Hepatocyte (in vitro differentiated cells): ENCODE measurements around the gene CD300E. TPM values are rescaled to one million over a fixed set of nuclear protein-coding genes. Genes with fewer than 3 reads are reported as not detected.

Experiments used
- DNase-seq: peaks from one replicate; pipeline ENCODE4 v3.0.0-alpha.2; 2016; ENCODE audit warnings: low spot score
- H2AFZ ChIP-seq: fragments of 200-600 bp; sonication (generic); 2 replicates; pipeline ENCODE4 v1.6.0; 2016; ENCODE audit warnings: antibody characterized with exemption, mild to moderate bottlenecking
- H3K27ac ChIP-seq: fragments of 200-600 bp; sonication (generic); 2 replicates; pipeline ENCODE4 v1.5.1; 2016; ENCODE audit warnings: mild to moderate bottlenecking
- H3K27me3 ChIP-seq: fragments of 200-600 bp; sonication (generic); 2 replicates; pipeline ENCODE4 v1.6.1; 2016
- H3K36me3 ChIP-seq: fragments of 200-600 bp; sonication (generic); replicated peaks from 2 replicates; pipeline ENCODE4 v1.5.1; 2016; ENCODE audit warnings: low read depth; ENCODE audit not compliant: insufficient read depth
- H3K4me1 ChIP-seq: fragments of 200-600 bp; sonication (generic); 2 replicates; pipeline ENCODE4 v1.5.1; 2016; ENCODE audit warnings: mild to moderate bottlenecking, moderate library complexity; ENCODE audit not compliant: insufficient read depth
- H3K4me2 ChIP-seq: fragments of 200-600 bp; sonication (generic); 2 replicates; pipeline ENCODE4 v1.6.0; 2016
- H3K4me3 ChIP-seq: fragments of 200-600 bp; sonication (generic); 2 replicates; pipeline ENCODE4 v1.5.1; 2016; ENCODE audit warnings: mild to moderate bottlenecking
- H3K79me2 ChIP-seq: fragments of 200-600 bp; sonication (generic); 2 replicates; pipeline ENCODE4 v1.6.0; 2017; ENCODE audit warnings: mild to moderate bottlenecking
- H3K9me2 ChIP-seq: fragments of 200-600 bp; sonication (generic); replicated peaks from 2 replicates; pipeline ENCODE4 v1.6.0; 2017; ENCODE audit warnings: mild to moderate bottlenecking; ENCODE audit not compliant: insufficient read depth
- H3K9me3 ChIP-seq: fragments of 200-600 bp; sonication (generic); 2 replicates; pipeline ENCODE4 v1.5.1; 2016; ENCODE audit warnings: low read depth, mild to moderate bottlenecking
- H4K20me1 ChIP-seq: fragments of 200-600 bp; sonication (generic); 2 replicates; pipeline ENCODE4 v1.6.0; 2016; ENCODE audit warnings: mild to moderate bottlenecking; ENCODE audit not compliant: insufficient read depth, poor library complexity, severe bottlenecking
- EZH2 ChIP-seq: fragments of 200-600 bp; sonication (generic); IDR thresholded peaks from 2 replicates; pipeline ENCODE4 v1.6.1; 2016; ENCODE audit warnings: antibody characterized with exemption, mild to moderate bottlenecking, borderline replicate concordance
- EZH2phosphoT487 ChIP-seq: fragments of 200-600 bp; sonication (generic); IDR thresholded peaks from one replicate; pipeline ENCODE4 v1.6.1; 2018; ENCODE audit warnings: antibody characterized with exemption, mild to moderate bottlenecking, low read depth, moderate library complexity; ENCODE audit not compliant: unreplicated experiment, severe bottlenecking
- WGBS: methylation state at CpG from one replicate; pipeline ENCODE4 v1.1.6; 2016; ENCODE audit warnings: low lambda C conversion rate; ENCODE audit errors: missing lambda C conversion rate; 5-methylcytosine and 5-hydroxymethylcytosine counted together
- polyA plus RNA-seq: library from polyadenylated mRNA; unstranded; fragments of >200 nt; fragmentation: Nextera tagmentation; extraction: Ambion mirVana; gene quantifications from 2 replicates; pipeline ENCODE4 v1.2.1, GENCODE V29; 2016
- total RNA-seq: library from RNA; depleted of rRNA; stranded (reverse); fragments of >200 nt; gene quantifications from 2 replicates; pipeline ENCODE4 v1.2.3, GENCODE V29; 2014
- TF ChIP-seq, protein P1 (sequence below): fragments of 200-600 bp; sonication (generic); IDR thresholded peaks from 2 replicates; pipeline ENCODE4 v1.5.1; 2016; ENCODE audit warnings: antibody characterized with exemption, mild to moderate bottlenecking; ENCODE audit not compliant: poor library complexity

The CD300E gene
- total and polyA plus RNA-seq, 2 experiments from 2014 or later = 0.03 to 0.37 TPM

DNA sequence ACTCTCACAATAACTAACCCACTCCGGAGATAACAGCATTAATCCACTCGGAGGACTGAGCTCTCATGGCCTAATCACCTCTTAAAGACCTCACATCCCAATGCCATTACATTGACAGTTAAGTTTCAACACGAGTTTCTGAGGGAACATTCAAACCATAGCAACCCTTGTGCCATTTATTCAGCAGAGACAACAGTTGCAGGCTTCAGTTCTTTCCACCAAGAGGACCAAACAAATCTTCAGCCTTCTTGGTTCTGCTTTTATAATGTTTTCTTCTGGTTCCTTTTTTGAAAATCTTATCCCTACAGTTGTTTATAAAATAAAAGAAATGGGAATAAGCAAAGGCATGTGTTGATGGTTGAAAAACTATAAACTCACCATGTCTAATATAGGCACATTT lies 2.1 kb upstream of the CD300E start:
- WGBS = 26% methylated on average over 3 of the region's 3 CpGs
- no peak overlapping the region for H3K4me2 ChIP-seq
- TF ChIP-seq EZH2phosphoT487 = no peak
- TF ChIP-seq, protein P1, sequence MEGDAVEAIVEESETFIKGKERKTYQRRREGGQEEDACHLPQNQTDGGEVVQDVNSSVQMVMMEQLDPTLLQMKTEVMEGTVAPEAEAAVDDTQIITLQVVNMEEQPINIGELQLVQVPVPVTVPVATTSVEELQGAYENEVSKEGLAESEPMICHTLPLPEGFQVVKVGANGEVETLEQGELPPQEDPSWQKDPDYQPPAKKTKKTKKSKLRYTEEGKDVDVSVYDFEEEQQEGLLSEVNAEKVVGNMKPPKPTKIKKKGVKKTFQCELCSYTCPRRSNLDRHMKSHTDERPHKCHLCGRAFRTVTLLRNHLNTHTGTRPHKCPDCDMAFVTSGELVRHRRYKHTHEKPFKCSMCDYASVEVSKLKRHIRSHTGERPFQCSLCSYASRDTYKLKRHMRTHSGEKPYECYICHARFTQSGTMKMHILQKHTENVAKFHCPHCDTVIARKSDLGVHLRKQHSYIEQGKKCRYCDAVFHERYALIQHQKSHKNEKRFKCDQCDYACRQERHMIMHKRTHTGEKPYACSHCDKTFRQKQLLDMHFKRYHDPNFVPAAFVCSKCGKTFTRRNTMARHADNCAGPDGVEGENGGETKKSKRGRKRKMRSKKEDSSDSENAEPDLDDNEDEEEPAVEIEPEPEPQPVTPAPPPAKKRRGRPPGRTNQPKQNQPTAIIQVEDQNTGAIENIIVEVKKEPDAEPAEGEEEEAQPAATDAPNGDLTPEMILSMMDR = no peak
- TF ChIP-seq EZH2 = no peak

DNA sequence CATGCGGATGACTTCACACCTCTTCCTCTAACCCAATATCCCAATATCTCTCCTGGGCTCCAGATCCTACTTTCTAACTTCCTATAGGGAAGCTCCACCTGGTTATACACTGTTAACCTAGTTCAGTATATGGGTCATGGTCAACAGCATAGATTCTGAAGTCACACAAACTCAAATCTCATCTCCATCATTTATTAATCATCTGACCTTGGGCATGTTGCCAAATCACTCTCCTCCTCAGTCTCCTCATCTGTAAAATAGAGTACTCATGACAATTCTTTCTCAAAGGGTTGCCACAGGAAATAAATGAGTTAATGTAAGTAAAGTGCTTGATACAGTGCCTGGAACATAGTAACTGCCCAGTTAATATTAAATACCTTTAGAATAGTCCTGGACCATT lies 593 bp upstream of the CD300E start:
- no peaks in the 10 kb centered on the region for H3K27me3 ChIP-seq
- H3K9me3 ChIP-seq = no peaks in the 10 kb centered on the region
- WGBS = 95% methylated on average over 1 of the region's 1 CpG
- no peak overlapping the region for H3K27ac ChIP-seq
- H3K4me2 ChIP-seq = no peak overlapping the region
- no peak for DNase-seq
- no peaks in the 10 kb centered on the region for H4K20me1 ChIP-seq
- no peaks in the 10 kb centered on the region for H3K4me1 ChIP-seq
- H3K9me2 ChIP-seq = no peaks in the 10 kb centered on the region
- H2AFZ ChIP-seq = no peak overlapping the region
- TF ChIP-seq, protein P1 = no peak
- TF ChIP-seq EZH2phosphoT487 = no peak
- TF ChIP-seq EZH2 = no peak
- H3K36me3 ChIP-seq = no peaks in the 10 kb centered on the region
- no peaks in the 10 kb centered on the region for H3K79me2 ChIP-seq
- no peak overlapping the region for H3K4me3 ChIP-seq

More for the DNA sequence above, 2.1 kb upstream of the CD300E start:
- H3K4me3 ChIP-seq = no peak overlapping the region
- no peaks in the 10 kb centered on the region for H4K20me1 ChIP-seq
- H3K9me3 ChIP-seq = no peaks in the 10 kb centered on the region
- no peaks in the 10 kb centered on the region for H3K4me1 ChIP-seq
- DNase-seq = no peak
- no peak overlapping the region for H2AFZ ChIP-seq
- no peaks in the 10 kb centered on the region for H3K27me3 ChIP-seq
- H3K36me3 ChIP-seq = no peaks in the 10 kb centered on the region
- H3K27ac ChIP-seq = no peak overlapping the region
- no peaks in the 10 kb centered on the region for H3K79me2 ChIP-seq
- no peaks in the 10 kb centered on the region for H3K9me2 ChIP-seq

DNA sequence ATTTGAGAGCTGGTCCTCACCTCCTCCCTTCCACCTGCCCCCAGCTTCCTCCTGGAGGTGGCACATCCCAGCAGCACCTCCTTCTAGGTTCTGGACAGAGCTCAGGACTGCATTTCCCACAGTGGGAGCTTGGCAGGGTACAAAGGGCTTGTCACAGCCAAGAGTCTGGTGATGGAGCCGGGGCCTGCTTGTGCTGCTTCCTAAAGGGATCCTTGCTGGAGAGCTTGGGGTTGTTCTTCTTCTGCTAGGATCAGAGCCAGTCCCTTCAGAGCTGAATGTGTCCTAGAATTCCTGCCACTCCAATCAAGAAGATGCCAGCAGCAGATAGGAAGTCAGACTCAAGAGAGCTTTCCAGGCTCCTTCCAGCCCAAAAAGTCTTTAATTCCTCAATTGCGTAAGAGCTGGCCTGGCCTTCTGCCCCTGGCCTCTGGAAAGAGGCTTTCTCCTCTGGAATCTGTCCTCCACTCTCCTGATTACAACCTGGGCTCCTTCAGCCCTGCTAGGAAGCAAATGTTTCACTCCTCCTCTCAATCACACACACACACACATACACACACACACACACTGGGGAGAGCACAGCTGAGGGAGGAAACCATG lies 4.4 kb downstream of the CD300E start:
- H4K20me1 ChIP-seq = no peaks in the 10 kb centered on the region
- no peaks in the 10 kb centered on the region for H3K36me3 ChIP-seq
- H3K9me3 ChIP-seq = no peaks in the 10 kb centered on the region
- no peak overlapping the region for H2AFZ ChIP-seq
- no peak overlapping the region for H3K4me3 ChIP-seq
- H3K27ac ChIP-seq = no peak overlapping the region
- TF ChIP-seq, protein P1 = no peak
- no peak for TF ChIP-seq EZH2phosphoT487
- no peak for TF ChIP-seq EZH2
- no peaks in the 10 kb centered on the region for H3K4me1 ChIP-seq
- H3K79me2 ChIP-seq = no peaks in the 10 kb centered on the region
- 71% methylated on average over 2 of the region's 2 CpGs for WGBS
- H3K9me2 ChIP-seq = no peaks in the 10 kb centered on the region
- DNase-seq = peak; percentile 19
- H3K27me3 ChIP-seq = no peaks in the 10 kb centered on the region
- H3K4me2 ChIP-seq = no peak overlapping the region
